Measurements from ENCODE around the gene TMOD1. TPM values are rescaled to one million over a fixed set of nuclear protein-coding genes. Genes with fewer than 3 reads are reported as not detected.
"Not testable (repeated sequence)": the region's sequence is repeated elsewhere in the genome, so short reads cannot be mapped to it uniquely, and the experiment has no call there.

The TMOD1 gene
- total RNA-seq, result 1 to 10 TPM in 1 of 2 experiments, under 1 TPM in 1; 0.96 to 1.6 TPM
- polyA plus RNA-seq, result 1 to 10 TPM in 2 of 3 donors, under 1 TPM in 1; 0.92 to 2.7 (median 1.2) TPM
- 0.49 to 2.4 (median 1.8) reads per million in 6 experiments for total RNA-seq

- Mint-ChIP-seq H3K4me1 (peaks cover 9 to 18% (median 13%) of the 10 kb centered on the region in 4 donors), H3K9me3 (peaks cover 0 to 9% (median 3%) of the 10 kb centered on the region in 9 donors), H3K27ac (peak within 1 kb of the TSS in 1 of 10 donors; percentile 54), H3K4me3 (peak within 1 kb of the TSS; percentile 64 to 88 (median 77)), H3K36me3 (peaks cover 9 to 14% (median 10%) of the 10 kb centered on the region in 3 donors), H3K27me3 (peaks cover 17 to 49% (median 38%) of the 10 kb centered on the region in 5 donors)
- ATAC-seq (peak; percentile 71 to 83), DNase-seq (peak in 5 of 10 donors; percentile 4 to 26 (median 19))
- POLR2A ChIA-PET, result interaction anchor here (0.7 kb wide), 1 partner anchor 95 kb away, joined by 5 read pairs; no protein-coding TSS in a partner anchor
Observed at GRCh38 chr9:97501177-97501971, at the start of gene TMOD1. TMOD1 (plus strand) TSS chr9:97501666; CDS start chr9:97524189, 22,523 bp downstream.

GRCh38 chr9:97453573-97453972 is 47.9 kb upstream of the TMOD1 start:
- peaks cover 2 to 14% (median 9%) of the 10 kb centered on the region in 9 donors for H3K9me3 Mint-ChIP-seq
- ATAC-seq, H3K4me3 Mint-ChIP-seq, POLR2A ChIA-PET, H3K27me3 Mint-ChIP-seq, DNase-seq, H3K4me1 Mint-ChIP-seq: not testable (repeated sequence)
- H3K36me3 Mint-ChIP-seq, result peaks cover 10 to 55% (median 35%) of the 10 kb centered on the region in 3 donors
- H3K27ac Mint-ChIP-seq, result peak overlapping the region in 1 of 10 donors; percentile 48

GRCh38 chr9:97456841-97457240 is 44.6 kb upstream of the TMOD1 start:
- peaks cover 7 to 44% (median 31%) of the 10 kb centered on the region in 3 donors for H3K36me3 Mint-ChIP-seq
- H3K27me3 Mint-ChIP-seq, H3K4me3 Mint-ChIP-seq, POLR2A ChIA-PET, ATAC-seq, H3K4me1 Mint-ChIP-seq, H3K27ac Mint-ChIP-seq, DNase-seq: not testable (repeated sequence)
- peaks cover 2 to 14% (median 9%) of the 10 kb centered on the region in 9 donors for H3K9me3 Mint-ChIP-seq

GRCh38 chr9:97459326-97459725 is 42.1 kb upstream of the TMOD1 start:
- POLR2A ChIA-PET, result no interaction called here
- ATAC-seq, result no peak
- peaks cover 0 to 29% (median 24%) of the 10 kb centered on the region in 3 donors for H3K36me3 Mint-ChIP-seq

GRCh38 chr9:97462159-97462558 is 39.3 kb upstream of the TMOD1 start:
- Mint-ChIP-seq H3K27ac (no peak overlapping the region), H3K9me3 (no peaks in the 10 kb centered on the region), H3K4me1 (no peaks in the 10 kb centered on the region), H3K27me3 (no peaks in the 10 kb centered on the region), H3K36me3 (peaks cover 0 to 44% (median 13%) of the 10 kb centered on the region in 3 donors), H3K4me3 (no peak overlapping the region)
- POLR2A ChIA-PET, result no interaction called here
- ATAC-seq, result no peak
- DNase-seq, result no peak

More at GRCh38 chr9:97459326-97459725, 42.1 kb upstream of the TMOD1 start:
- no peak overlapping the region for H3K4me3 Mint-ChIP-seq
- no peaks in the 10 kb centered on the region for H3K27me3 Mint-ChIP-seq
- H3K27ac Mint-ChIP-seq, result no peak overlapping the region
- H3K9me3 Mint-ChIP-seq, result peaks cover 2 to 11% (median 5%) of the 10 kb centered on the region in 9 donors
- no peak for DNase-seq
- no peaks in the 10 kb centered on the region for H3K4me1 Mint-ChIP-seq

GRCh38 chr9:97462914-97463313 is 38.6 kb upstream of the TMOD1 start:
- no peak overlapping the region for H3K27ac Mint-ChIP-seq

GRCh38 chr9:97468658-97469448 is 32.6 kb upstream of the TMOD1 start:
- POLR2A ChIA-PET, result no interaction called here
- Mint-ChIP-seq H3K27ac (peak overlapping the region in 2 of 10 donors; percentile 60 to 64), H3K27me3 (no peaks in the 10 kb centered on the region), H3K9me3 (no peaks in the 10 kb centered on the region), H3K4me3 (no peak overlapping the region), H3K4me1 (peaks cover 0 to 3% (median 0%) of the 10 kb centered on the region in 4 donors), H3K36me3 (peaks cover 0 to 70% (median 9%) of the 10 kb centered on the region in 3 donors)
- DNase-seq, result peak in 6 of 10 donors; percentile 2 to 31 (median 12)
- peak; percentile 30 to 54 for ATAC-seq

More at GRCh38 chr9:97462914-97463313, 38.6 kb upstream of the TMOD1 start:
- no peaks in the 10 kb centered on the region for H3K27me3 Mint-ChIP-seq
- H3K9me3 Mint-ChIP-seq, result no peaks in the 10 kb centered on the region
- H3K4me3 Mint-ChIP-seq, result no peak overlapping the region
- peaks cover 0 to 1% (median 0%) of the 10 kb centered on the region in 4 donors for H3K4me1 Mint-ChIP-seq
- peaks cover 0 to 51% (median 13%) of the 10 kb centered on the region in 3 donors for H3K36me3 Mint-ChIP-seq
- DNase-seq (no peak), ATAC-seq (no peak)
- POLR2A ChIA-PET, result no interaction called here

GRCh38 chr9:97470076-97470475 is 31.4 kb upstream of the TMOD1 start:
- H3K27me3 Mint-ChIP-seq, result no peaks in the 10 kb centered on the region
- peak overlapping the region in 1 of 10 donors; percentile 12 for H3K27ac Mint-ChIP-seq
- H3K36me3 Mint-ChIP-seq, result peaks cover 9 to 74% (median 9%) of the 10 kb centered on the region in 3 donors
- ATAC-seq (no peak), DNase-seq (no peak)
- peaks cover 0 to 3% (median 0%) of the 10 kb centered on the region in 4 donors for H3K4me1 Mint-ChIP-seq
- H3K9me3 Mint-ChIP-seq, result no peaks in the 10 kb centered on the region
- no peak overlapping the region for H3K4me3 Mint-ChIP-seq
- POLR2A ChIA-PET, result no interaction called here

GRCh38 chr9:97473717-97474116 is 27.7 kb upstream of the TMOD1 start:
- POLR2A ChIA-PET, result no interaction called here
- ATAC-seq (no peak), DNase-seq (no peak)
- H3K27ac Mint-ChIP-seq, result no peak overlapping the region
- no peak overlapping the region for H3K4me3 Mint-ChIP-seq
- no peaks in the 10 kb centered on the region for H3K4me1 Mint-ChIP-seq
- no peaks in the 10 kb centered on the region for H3K27me3 Mint-ChIP-seq
- H3K36me3 Mint-ChIP-seq, result peaks cover 13 to 66% (median 16%) of the 10 kb centered on the region in 3 donors
- H3K9me3 Mint-ChIP-seq, result no peaks in the 10 kb centered on the region

GRCh38 chr9:97474372-97474925 is 27.0 kb upstream of the TMOD1 start:
- H3K4me3 Mint-ChIP-seq, result no peak overlapping the region
- peak overlapping the region in 1 of 10 donors; percentile 19 for H3K27ac Mint-ChIP-seq
- H3K27me3 Mint-ChIP-seq, result no peaks in the 10 kb centered on the region
- no peak for DNase-seq
- POLR2A ChIA-PET, result no interaction called here
- no peak for ATAC-seq
- H3K4me1 Mint-ChIP-seq, result no peaks in the 10 kb centered on the region
- no peaks in the 10 kb centered on the region for H3K9me3 Mint-ChIP-seq
- H3K36me3 Mint-ChIP-seq, result peaks cover 13 to 68% (median 23%) of the 10 kb centered on the region in 3 donors

GRCh38 chr9:97475059-97475458 is 26.4 kb upstream of the TMOD1 start:
- no peaks in the 10 kb centered on the region for H3K9me3 Mint-ChIP-seq
- H3K27me3 Mint-ChIP-seq, result no peaks in the 10 kb centered on the region
- H3K36me3 Mint-ChIP-seq, result peaks cover 13 to 70% (median 29%) of the 10 kb centered on the region in 3 donors
- DNase-seq (no peak), ATAC-seq (no peak)
- no peak overlapping the region for H3K4me3 Mint-ChIP-seq
- H3K4me1 Mint-ChIP-seq, result no peaks in the 10 kb centered on the region
- no peak overlapping the region for H3K27ac Mint-ChIP-seq
- POLR2A ChIA-PET, result no interaction called here

- no peak overlapping the region for H3K4me3 Mint-ChIP-seq
- POLR2A ChIA-PET, result no interaction called here
- H3K9me3 Mint-ChIP-seq, result peaks cover 0 to 5% (median 0%) of the 10 kb centered on the region in 9 donors
- ATAC-seq, result no peak
- H3K27ac Mint-ChIP-seq, result no peak overlapping the region
- no peaks in the 10 kb centered on the region for H3K4me1 Mint-ChIP-seq
- DNase-seq, result no peak
- H3K36me3 Mint-ChIP-seq, result peaks cover 29 to 74% (median 53%) of the 10 kb centered on the region in 3 donors
- H3K27me3 Mint-ChIP-seq, result no peaks in the 10 kb centered on the region
Observed at GRCh38 chr9:97478301-97478981, 23.0 kb upstream of the TMOD1 start.

Data from naive thymus-derived CD8-positive, alpha-beta T cell (primary cell).